ENCODE measurements around the gene S100A8. TPM values are rescaled to one million over a fixed set of nuclear protein-coding genes. Genes with fewer than 3 reads are reported as not detected.
A peak's percentile ranks its signal among the peaks of the same experiment; 100 is the strongest.

The S100A8 gene
- total and polyA plus RNA-seq, 2 donors = 291 to 754 TPM

- no peaks in the 10 kb centered on the region for H3K36me3 ChIP-seq (ENCODE audit: control insufficient read depth in 2 of 2, insufficient read depth in 2 of 2, low read length in 1 of 2)
- no peaks in the 10 kb centered on the region for H3K9me3 ChIP-seq (ENCODE audit: control insufficient read depth in 2 of 2, insufficient read depth in 1 of 2, low read length in 1 of 2)
- H3K27me3 ChIP-seq (ENCODE audit: control insufficient read depth in 2 of 2, insufficient read depth in 1 of 2, low read length in 1 of 2) = no peaks in the 10 kb centered on the region
- no peak overlapping the region for H3K4me3 ChIP-seq (ENCODE audit: low read length in 2 of 2)
- peak in 1 of 9 donors; percentile 35 for DNase-seq (ENCODE audit: low read depth in 6 of 9, low spot score in 9 of 9)
- WGBS = 42% methylated on average over 9 of the region's 9 CpGs
- H3K27ac ChIP-seq (ENCODE audit: low read depth in 1 of 2, low read length in 1 of 2) = peak overlapping the region in 1 of 2 donors; percentile 65
- peaks cover 7 to 42% of the 10 kb centered on the region in 2 donors for H3K4me1 ChIP-seq (ENCODE audit: control insufficient read depth in 2 of 2, insufficient read depth in 2 of 2, low read length in 2 of 2)
Measured at GRCh38 chr1:153343811-153344717, 46.8 kb downstream of the S100A8 start.

- H3K4me1 ChIP-seq (ENCODE audit: control insufficient read depth in 2 of 2, insufficient read depth in 2 of 2, low read length in 2 of 2) = peaks cover 7 to 42% of the 10 kb centered on the region in 2 donors
- H3K27me3 ChIP-seq (ENCODE audit: control insufficient read depth in 2 of 2, insufficient read depth in 1 of 2, low read length in 1 of 2) = no peaks in the 10 kb centered on the region
- no peaks in the 10 kb centered on the region for H3K9me3 ChIP-seq (ENCODE audit: control insufficient read depth in 2 of 2, insufficient read depth in 1 of 2, low read length in 1 of 2)
- no peak for DNase-seq (ENCODE audit: low read depth in 6 of 9, low spot score in 9 of 9)
- no peak overlapping the region for H3K4me3 ChIP-seq (ENCODE audit: low read length in 2 of 2)
- no peaks in the 10 kb centered on the region for H3K36me3 ChIP-seq (ENCODE audit: control insufficient read depth in 2 of 2, insufficient read depth in 2 of 2, low read length in 1 of 2)
- peak overlapping the region in 1 of 2 donors; percentile 64 for H3K27ac ChIP-seq (ENCODE audit: low read depth in 1 of 2, low read length in 1 of 2)
- 46% methylated on average over 5 of the region's 5 CpGs for WGBS
Measured at GRCh38 chr1:153343040-153343681, 47.7 kb downstream of the S100A8 start.

GRCh38 chr1:153342178-153342577 is 48.7 kb downstream of the S100A8 start:
- peaks cover 7 to 42% of the 10 kb centered on the region in 2 donors for H3K4me1 ChIP-seq (ENCODE audit: control insufficient read depth in 2 of 2, insufficient read depth in 2 of 2, low read length in 2 of 2)
- H3K9me3 ChIP-seq (ENCODE audit: control insufficient read depth in 2 of 2, insufficient read depth in 1 of 2, low read length in 1 of 2) = no peaks in the 10 kb centered on the region
- WGBS = 96% methylated on average over 3 of the region's 3 CpGs
- H3K27ac ChIP-seq (ENCODE audit: low read depth in 1 of 2, low read length in 1 of 2) = no peak overlapping the region
- no peaks in the 10 kb centered on the region for H3K27me3 ChIP-seq (ENCODE audit: control insufficient read depth in 2 of 2, insufficient read depth in 1 of 2, low read length in 1 of 2)
- H3K36me3 ChIP-seq (ENCODE audit: control insufficient read depth in 2 of 2, insufficient read depth in 2 of 2, low read length in 1 of 2) = no peaks in the 10 kb centered on the region
- no peak for DNase-seq (ENCODE audit: low read depth in 6 of 9, low spot score in 9 of 9)
- H3K4me3 ChIP-seq (ENCODE audit: low read length in 2 of 2) = no peak overlapping the region

GRCh38 chr1:153341431-153341934 is 49.4 kb downstream of the S100A8 start:
- Histone ChIP-seq H3K4me1 (ENCODE audit: control insufficient read depth in 2 of 2, insufficient read depth in 2 of 2, low read length in 2 of 2) (peaks cover 6 to 40% of the 10 kb centered on the region in 2 donors), H3K36me3 (ENCODE audit: control insufficient read depth in 2 of 2, insufficient read depth in 2 of 2, low read length in 1 of 2) (no peaks in the 10 kb centered on the region), H3K27me3 (ENCODE audit: control insufficient read depth in 2 of 2, insufficient read depth in 1 of 2, low read length in 1 of 2) (no peaks in the 10 kb centered on the region), H3K27ac (ENCODE audit: low read depth in 1 of 2, low read length in 1 of 2) (no peak overlapping the region), H3K4me3 (ENCODE audit: low read length in 2 of 2) (no peak overlapping the region), H3K9me3 (ENCODE audit: control insufficient read depth in 2 of 2, insufficient read depth in 1 of 2, low read length in 1 of 2) (no peaks in the 10 kb centered on the region)
- DNase-seq (ENCODE audit: low read depth in 6 of 9, low spot score in 9 of 9) = no peak
- over 99% methylated on average over 4 of the region's 4 CpGs for WGBS

GRCh38 chr1:153340356-153340755 is 50.5 kb downstream of the S100A8 start:
- Histone ChIP-seq H3K36me3 (ENCODE audit: control insufficient read depth in 2 of 2, insufficient read depth in 2 of 2, low read length in 1 of 2) (no peaks in the 10 kb centered on the region), H3K27ac (ENCODE audit: low read depth in 1 of 2, low read length in 1 of 2) (no peak overlapping the region), H3K4me3 (ENCODE audit: low read length in 2 of 2) (no peak overlapping the region), H3K27me3 (ENCODE audit: control insufficient read depth in 2 of 2, insufficient read depth in 1 of 2, low read length in 1 of 2) (no peaks in the 10 kb centered on the region), H3K9me3 (ENCODE audit: control insufficient read depth in 2 of 2, insufficient read depth in 1 of 2, low read length in 1 of 2) (no peaks in the 10 kb centered on the region), H3K4me1 (ENCODE audit: control insufficient read depth in 2 of 2, insufficient read depth in 2 of 2, low read length in 2 of 2) (peaks cover 3 to 29% of the 10 kb centered on the region in 2 donors)
- DNase-seq (ENCODE audit: low read depth in 6 of 9, low spot score in 9 of 9) = no peak
- 82% methylated on average over 10 of the region's 10 CpGs for WGBS

Other genes starting within 250 kb of the S100A8 start
- 0.19 TPM for gene SPRR2G, start 240.2 kb downstream of the S100A8 start, total RNA-seq
- gene SPRR2G, start 240.2 kb downstream of the S100A8 start, polyA plus RNA-seq = 14.7 TPM
- not detected for gene LELP1, start 187.6 kb downstream of the S100A8 start, total RNA-seq
- 0.11 TPM for gene LELP1, start 187.6 kb downstream of the S100A8 start, polyA plus RNA-seq
- gene PRR9, start 173.5 kb downstream of the S100A8 start, total RNA-seq = 0.33 TPM
- 3.1 TPM for gene PRR9, start 173.5 kb downstream of the S100A8 start, polyA plus RNA-seq
- 0.33 TPM for gene LORICRIN, start 131.4 kb downstream of the S100A8 start, total RNA-seq
- 8.6 TPM for gene LORICRIN, start 131.4 kb downstream of the S100A8 start, polyA plus RNA-seq
- gene PGLYRP3, start 78.1 kb downstream of the S100A8 start, total RNA-seq = 0.14 TPM
- 0.94 TPM for gene PGLYRP3, start 78.1 kb downstream of the S100A8 start, polyA plus RNA-seq
- gene PGLYRP4, start 42.2 kb downstream of the S100A8 start, total RNA-seq = 1.3 TPM
- gene PGLYRP4, start 42.2 kb downstream of the S100A8 start, polyA plus RNA-seq = 6.1 TPM
- 281 TPM for gene S100A9, start 33.2 kb downstream of the S100A8 start, total RNA-seq
- 1,119 TPM for gene S100A9, start 33.2 kb downstream of the S100A8 start, polyA plus RNA-seq
- gene S100A12, start 15.5 kb downstream of the S100A8 start, total RNA-seq = 35.8 TPM
- gene S100A12, start 15.5 kb downstream of the S100A8 start, polyA plus RNA-seq = 29.1 TPM
- not detected for gene S100A7A, start 25.4 kb upstream of the S100A8 start, total RNA-seq
- 0.30 TPM for gene S100A7A, start 25.4 kb upstream of the S100A8 start, polyA plus RNA-seq
- gene S100A7, start 69.6 kb upstream of the S100A8 start, total RNA-seq = 5.9 TPM
- 247 TPM for gene S100A7, start 69.6 kb upstream of the S100A8 start, polyA plus RNA-seq
- 131 TPM for gene S100A6, start 144.9 kb upstream of the S100A8 start, total RNA-seq
- gene S100A6, start 144.9 kb upstream of the S100A8 start, polyA plus RNA-seq = 654 TPM
- not detected for gene S100A5, start 149.9 kb upstream of the S100A8 start, total RNA-seq
- gene S100A5, start 149.9 kb upstream of the S100A8 start, polyA plus RNA-seq = 0.87 TPM
- 76.8 TPM for gene S100A4, start 154.7 kb upstream of the S100A8 start, total RNA-seq
- 305 TPM for gene S100A4, start 154.7 kb upstream of the S100A8 start, polyA plus RNA-seq
- gene S100A3, start 158.2 kb upstream of the S100A8 start, total RNA-seq = 0.38 TPM
- gene S100A3, start 158.2 kb upstream of the S100A8 start, polyA plus RNA-seq = 2.6 TPM
- 9.8 TPM for gene S100A2, start 174.8 kb upstream of the S100A8 start, total RNA-seq
- gene S100A2, start 174.8 kb upstream of the S100A8 start, polyA plus RNA-seq = 93.5 TPM
- 28.8 TPM for gene S100A16, start 222.1 kb upstream of the S100A8 start, total RNA-seq
- gene S100A16, start 222.1 kb upstream of the S100A8 start, polyA plus RNA-seq = 128 TPM
- gene S100A14, start 225.3 kb upstream of the S100A8 start, total RNA-seq = 137 TPM
- 302 TPM for gene S100A14, start 225.3 kb upstream of the S100A8 start, polyA plus RNA-seq
- gene S100A13, start 236.4 kb upstream of the S100A8 start, total RNA-seq = 32.0 TPM
- gene S100A13, start 236.4 kb upstream of the S100A8 start, polyA plus RNA-seq = 96.1 TPM
- 0.76 TPM for gene S100A1, start 237.4 kb upstream of the S100A8 start, total RNA-seq
- gene S100A1, start 237.4 kb upstream of the S100A8 start, polyA plus RNA-seq = 3.4 TPM
- gene CHTOP, start 243.0 kb upstream of the S100A8 start, total RNA-seq = 61.0 TPM
- 111 TPM for gene CHTOP, start 243.0 kb upstream of the S100A8 start, polyA plus RNA-seq